ENCODE measurements around the gene CRAMP1.
A peak's percentile ranks its signal among the peaks of the same experiment; 100 is the strongest.
"Not testable (repeated sequence)": the region's sequence is repeated elsewhere in the genome, so short reads cannot be mapped to it uniquely, and the experiment has no call there.

CRAMP1 gene

GRCh38 chr16:1715220-1715619, 103.1 kb downstream of the CRAMP1 start:
- no peak for DNase-seq
- intact Hi-C loops (cut with DNase I): no loop called here

DNA sequence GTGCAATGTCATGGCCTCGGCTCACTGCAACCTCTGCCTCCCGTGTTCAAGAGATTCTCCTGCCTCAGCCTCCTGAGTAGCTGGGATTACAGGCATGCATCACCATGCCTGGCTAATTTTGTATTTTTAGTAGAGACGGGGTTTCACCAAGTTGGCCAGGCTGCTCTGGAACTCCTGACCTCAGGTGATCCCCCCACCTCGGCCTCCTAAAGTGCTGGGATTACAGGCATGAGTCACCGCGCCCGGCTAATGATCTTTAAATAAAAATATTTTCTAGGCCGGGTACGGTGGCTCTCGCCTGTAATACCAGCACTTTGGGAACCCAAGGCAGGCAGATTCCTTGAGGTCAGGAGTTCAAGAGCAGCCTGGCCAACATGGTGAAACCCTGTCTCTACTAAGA, 106.1 kb downstream of the CRAMP1 start:
- intact Hi-C loops (cut with DNase I); DNase-seq: not testable (repeated sequence)

- intact Hi-C loops (cut with DNase I); DNase-seq: not testable (repeated sequence)
Measured at GRCh38 chr16:1719559-1720229, 107.5 kb downstream of the CRAMP1 start.

- intact Hi-C loops (cut with DNase I): no loop called here
- DNase-seq: no peak
Measured at GRCh38 chr16:1721372-1721771, 109.2 kb downstream of the CRAMP1 start.

DNA sequence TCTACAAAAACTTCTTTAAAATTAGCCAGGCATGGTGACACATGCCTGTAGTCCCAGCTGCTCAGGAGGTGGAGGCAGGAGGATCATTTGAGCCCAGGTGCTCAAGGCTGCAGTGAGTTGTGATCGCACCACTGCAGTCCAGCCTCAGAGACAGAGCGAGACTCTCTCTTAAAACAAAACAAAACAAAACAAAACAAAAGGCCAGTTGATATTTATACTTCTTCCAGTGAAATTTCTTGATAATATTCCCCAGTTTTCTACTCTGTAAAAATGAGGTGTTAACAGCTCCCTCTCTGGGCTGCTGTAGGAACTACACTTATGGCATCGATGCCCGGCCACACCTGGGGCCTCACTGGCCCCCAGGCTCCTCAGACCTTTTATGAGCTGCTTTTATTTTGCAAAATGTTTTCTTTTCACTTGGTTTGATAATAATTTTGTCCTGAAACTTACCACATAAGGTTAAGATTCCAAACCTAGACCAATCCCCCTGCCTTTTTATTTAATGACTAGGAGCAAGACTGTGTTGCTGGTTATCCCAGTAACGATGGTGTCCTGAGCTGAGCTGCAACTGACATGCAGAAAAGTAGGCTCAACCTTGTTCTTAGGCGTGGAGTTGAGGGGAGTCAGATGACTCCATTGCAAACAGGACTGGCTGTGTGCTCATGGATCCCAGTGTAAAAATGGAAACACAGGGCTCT, 111.4 kb downstream of the CRAMP1 start:
- intact Hi-C loops (cut with DNase I): no loop called here

DNA sequence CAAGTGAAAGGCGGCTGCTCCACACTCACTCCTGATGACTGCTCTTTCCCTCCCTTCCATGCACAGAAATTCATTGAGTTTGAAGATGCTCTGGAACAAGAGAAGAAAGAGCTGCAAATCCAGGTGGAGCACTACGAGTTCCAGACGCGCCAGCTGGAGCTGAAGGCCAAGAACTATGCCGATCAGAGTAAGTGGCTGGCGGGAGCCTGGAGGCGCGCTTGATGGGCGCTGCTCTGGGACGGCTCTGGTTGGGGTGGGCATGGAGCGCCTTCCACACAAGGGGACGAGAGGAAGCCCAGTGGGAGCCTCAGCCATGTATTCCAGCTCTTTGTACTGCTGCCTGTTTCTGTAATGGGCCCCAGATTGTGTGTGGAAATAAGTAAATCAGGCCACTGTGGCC, 112.3 kb downstream of the CRAMP1 start:
- intact Hi-C loops (cut with DNase I): no loop called here
- no peak for DNase-seq

More for the DNA sequence above, 111.4 kb downstream of the CRAMP1 start:
- DNase-seq: peak in 32 of 42 donors; percentile 31 to 86 (median 63)

DNA sequence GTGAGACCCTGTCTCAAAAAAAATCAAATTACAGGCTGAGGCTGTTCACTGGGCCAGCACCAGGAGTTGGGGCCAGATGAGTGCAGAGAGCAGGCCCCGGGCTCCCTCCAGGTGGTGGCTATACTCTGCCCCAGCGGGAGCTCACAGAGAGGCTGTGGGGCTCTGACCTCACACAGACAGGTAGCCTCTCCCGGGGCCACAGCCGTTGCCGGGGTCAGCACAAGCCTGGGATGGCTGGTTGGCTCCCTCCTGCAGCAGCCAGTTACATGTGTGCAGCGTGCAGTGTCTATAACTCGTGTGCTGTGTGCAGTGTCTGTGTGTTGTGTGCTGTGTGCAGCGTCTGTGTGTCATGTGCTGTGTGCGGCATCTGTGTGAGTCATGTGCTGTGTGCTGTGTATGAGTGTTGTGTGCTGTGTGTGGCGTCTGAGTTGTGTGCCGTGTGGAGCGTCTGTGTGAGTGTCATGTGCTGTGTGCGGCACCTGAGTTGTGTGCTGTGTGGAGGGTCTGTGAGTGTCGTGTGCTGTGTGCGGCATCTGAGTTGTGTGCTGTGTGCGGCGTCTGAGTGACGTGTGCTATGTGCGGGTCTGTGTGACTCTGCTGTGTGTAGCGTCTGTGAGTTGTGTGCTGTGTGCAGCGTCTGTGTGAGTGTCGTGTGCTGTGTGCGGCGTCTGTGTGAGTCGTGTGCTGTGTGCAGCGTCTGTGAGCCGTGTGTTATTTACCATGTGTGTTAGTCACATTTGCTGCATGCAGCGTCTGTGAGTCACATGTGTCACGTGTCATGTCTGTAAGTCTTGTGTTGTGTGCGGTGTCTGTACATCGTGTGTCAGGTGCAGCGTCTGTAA, 114.7 kb downstream of the CRAMP1 start:
- DNase-seq: no peak
- intact Hi-C loops (cut with DNase I): no loop called here

Measured in head of caudate nucleus (tissue), 42 donors.